IPS-11a (cell line): ENCODE measurements around the gene ZNF683.
A peak's percentile ranks its signal among the peaks of the same experiment; 100 is the strongest.
"Not testable (repeated sequence)": the region's sequence is repeated elsewhere in the genome, so short reads cannot be mapped to it uniquely, and the experiment has no call there.

Experiments used
- H3K4me3 ChIP-seq: one replicate; pipeline ENCODE4 v1.5.1; 2013; ENCODE audit warnings: low read depth, low read length, control low read depth

Gene ZNF683

GRCh38 chr1:26338670-26339069 lies 33.9 kb downstream of the ZNF683 start:
- H3K4me3 ChIP-seq, result no peak overlapping the region

- H3K4me3 ChIP-seq, result no peak overlapping the region
These were observed 34.9 kb downstream of the ZNF683 start for GRCh38 chr1:26337625-26338024.

GRCh38 chr1:26337206-26337535 lies 35.4 kb downstream of the ZNF683 start:
- H3K4me3 ChIP-seq, result no peak overlapping the region

- peak overlapping the region; percentile 81 for H3K4me3 ChIP-seq
These were observed 35.9 kb downstream of the ZNF683 start for GRCh38 chr1:26336477-26337205.

GRCh38 chr1:26335774-26336476 lies 36.6 kb downstream of the ZNF683 start:
- H3K4me3 ChIP-seq, result peak overlapping the region; percentile 81

- not testable (repeated sequence) for H3K4me3 ChIP-seq
These were observed 39.2 kb downstream of the ZNF683 start for GRCh38 chr1:26333312-26333711.

- H3K4me3 ChIP-seq, result no peak overlapping the region
These were observed 42.3 kb downstream of the ZNF683 start for GRCh38 chr1:26330276-26330675.

- not testable (repeated sequence) for H3K4me3 ChIP-seq
These were observed 43.2 kb downstream of the ZNF683 start for GRCh38 chr1:26329380-26329779.

- H3K4me3 ChIP-seq, result no peak overlapping the region
These were observed 44.0 kb downstream of the ZNF683 start for GRCh38 chr1:26328597-26328996.

GRCh38 chr1:26327956-26328362 lies 44.6 kb downstream of the ZNF683 start:
- no peak overlapping the region for H3K4me3 ChIP-seq

- H3K4me3 ChIP-seq, result no peak overlapping the region
These were observed 48.0 kb downstream of the ZNF683 start for GRCh38 chr1:26324550-26324949.

- H3K4me3 ChIP-seq, result no peak overlapping the region
These were observed 49.2 kb downstream of the ZNF683 start for GRCh38 chr1:26323382-26323781.

- no peak overlapping the region for H3K4me3 ChIP-seq
These were observed 50.6 kb downstream of the ZNF683 start for GRCh38 chr1:26322042-26322331.

GRCh38 chr1:26321315-26322041 lies 51.1 kb downstream of the ZNF683 start:
- no peak overlapping the region for H3K4me3 ChIP-seq

- H3K4me3 ChIP-seq, result no peak overlapping the region
These were observed 51.7 kb downstream of the ZNF683 start for GRCh38 chr1:26320896-26321295.

- H3K4me3 ChIP-seq, result no peak overlapping the region
These were observed 54.0 kb downstream of the ZNF683 start for GRCh38 chr1:26318338-26319064.

GRCh38 chr1:26317612-26318337 lies 54.8 kb downstream of the ZNF683 start, which contains the start of gene CD52:
Gene CD52, plus strand, starts transcription at chr1:26317958. Its CDS starts 60 bp downstream, at chr1:26318018.
- no peak within 1 kb of the TSS for H3K4me3 ChIP-seq

- H3K4me3 ChIP-seq, result no peak overlapping the region
These were observed 55.4 kb downstream of the ZNF683 start for GRCh38 chr1:26317146-26317545.

- H3K4me3 ChIP-seq, result no peak overlapping the region
These were observed 56.4 kb downstream of the ZNF683 start for GRCh38 chr1:26315874-26316850.

GRCh38 chr1:26314501-26314900 lies 58.0 kb downstream of the ZNF683 start:
- no peak overlapping the region for H3K4me3 ChIP-seq
